ENCODE results near the gene PEAK1.

PEAK1 gene

GRCh38 chr15:77457905-77458265, 38.0 kb upstream of the PEAK1 start:
- TF ChIP-seq, protein P1, sequence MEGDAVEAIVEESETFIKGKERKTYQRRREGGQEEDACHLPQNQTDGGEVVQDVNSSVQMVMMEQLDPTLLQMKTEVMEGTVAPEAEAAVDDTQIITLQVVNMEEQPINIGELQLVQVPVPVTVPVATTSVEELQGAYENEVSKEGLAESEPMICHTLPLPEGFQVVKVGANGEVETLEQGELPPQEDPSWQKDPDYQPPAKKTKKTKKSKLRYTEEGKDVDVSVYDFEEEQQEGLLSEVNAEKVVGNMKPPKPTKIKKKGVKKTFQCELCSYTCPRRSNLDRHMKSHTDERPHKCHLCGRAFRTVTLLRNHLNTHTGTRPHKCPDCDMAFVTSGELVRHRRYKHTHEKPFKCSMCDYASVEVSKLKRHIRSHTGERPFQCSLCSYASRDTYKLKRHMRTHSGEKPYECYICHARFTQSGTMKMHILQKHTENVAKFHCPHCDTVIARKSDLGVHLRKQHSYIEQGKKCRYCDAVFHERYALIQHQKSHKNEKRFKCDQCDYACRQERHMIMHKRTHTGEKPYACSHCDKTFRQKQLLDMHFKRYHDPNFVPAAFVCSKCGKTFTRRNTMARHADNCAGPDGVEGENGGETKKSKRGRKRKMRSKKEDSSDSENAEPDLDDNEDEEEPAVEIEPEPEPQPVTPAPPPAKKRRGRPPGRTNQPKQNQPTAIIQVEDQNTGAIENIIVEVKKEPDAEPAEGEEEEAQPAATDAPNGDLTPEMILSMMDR (conservative IDR thresholded peaks at IDR 0.05; ENCODE audit: low read depth, low read length), result no peak
- H3K4me3 ChIP-seq (ENCODE audit: low read length), result no peak overlapping the region
- no peak for DNase-seq (ENCODE audit: low read depth)

- TF ChIP-seq, protein P1 (conservative IDR thresholded peaks at IDR 0.05; ENCODE audit: low read depth, low read length), result no peak
- DNase-seq (ENCODE audit: low read depth), result no peak
These were observed 37.4 kb upstream of the PEAK1 start for GRCh38 chr15:77457191-77457904.

GRCh38 chr15:77456746-77457145, 36.8 kb upstream of the PEAK1 start:
- TF ChIP-seq, protein P1 (conservative IDR thresholded peaks at IDR 0.05; ENCODE audit: low read depth, low read length), result no peak
- DNase-seq (ENCODE audit: low read depth), result no peak
- H3K4me3 ChIP-seq (ENCODE audit: low read length), result no peak overlapping the region

More at GRCh38 chr15:77457191-77457904, 37.4 kb upstream of the PEAK1 start:
- H3K4me3 ChIP-seq (ENCODE audit: low read length), result no peak overlapping the region

DNA sequence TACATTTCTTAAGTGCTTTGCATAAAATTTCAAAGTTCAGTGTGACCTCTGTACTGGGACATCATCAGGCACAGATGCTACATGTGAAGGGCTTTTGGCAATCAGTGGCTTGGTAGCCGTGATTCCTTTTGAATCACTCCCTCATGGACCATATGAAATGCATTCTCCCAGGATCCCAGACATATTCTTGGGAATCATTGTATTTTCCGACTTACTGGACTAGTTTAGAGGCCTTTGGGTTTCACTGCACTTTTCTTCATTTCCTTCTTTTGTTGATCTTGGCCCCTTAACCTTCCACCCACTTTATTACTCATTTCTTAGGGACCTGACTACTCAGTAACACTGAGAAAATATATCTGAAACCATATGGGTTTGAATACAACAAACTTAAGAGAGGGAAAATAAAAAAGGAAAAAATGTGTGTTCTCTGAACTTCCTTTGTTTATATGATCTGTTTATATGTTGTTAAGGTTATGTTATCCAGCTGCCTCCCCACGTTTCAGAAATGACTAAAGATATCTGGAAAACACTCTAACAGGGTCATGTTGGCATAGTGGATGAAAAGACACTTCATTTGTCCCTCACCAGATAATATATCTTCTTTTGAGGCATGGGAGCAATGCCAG, 35.9 kb upstream of the PEAK1 start:
- H3K4me3 ChIP-seq (ENCODE audit: low read length), result no peak overlapping the region
- DNase-seq (ENCODE audit: low read depth), result no peak
- TF ChIP-seq, protein P1 (conservative IDR thresholded peaks at IDR 0.05; ENCODE audit: low read depth, low read length), result no peak

DNA sequence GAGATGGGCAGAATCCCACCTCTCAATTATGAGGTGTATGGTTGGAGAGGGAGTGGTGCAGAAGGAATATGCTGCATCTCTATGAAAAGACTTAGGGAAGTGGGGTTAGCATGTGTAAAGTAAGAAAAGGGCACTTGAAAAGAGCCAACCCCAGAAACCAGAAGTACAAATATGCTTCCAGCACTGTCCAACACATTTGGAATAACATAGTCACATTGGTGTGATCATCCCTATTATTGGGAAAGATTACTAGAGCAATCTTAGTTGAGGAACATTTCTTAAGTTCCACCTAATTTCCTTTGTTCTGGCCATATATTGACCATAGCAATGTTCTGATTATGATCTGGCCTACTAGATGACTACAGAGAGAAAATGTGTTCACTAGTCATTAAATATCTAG, 35.0 kb upstream of the PEAK1 start:
- no peak for DNase-seq (ENCODE audit: low read depth)
- H3K4me3 ChIP-seq (ENCODE audit: low read length), result no peak overlapping the region
- TF ChIP-seq, protein P1 (conservative IDR thresholded peaks at IDR 0.05; ENCODE audit: low read depth, low read length), result no peak

DNA sequence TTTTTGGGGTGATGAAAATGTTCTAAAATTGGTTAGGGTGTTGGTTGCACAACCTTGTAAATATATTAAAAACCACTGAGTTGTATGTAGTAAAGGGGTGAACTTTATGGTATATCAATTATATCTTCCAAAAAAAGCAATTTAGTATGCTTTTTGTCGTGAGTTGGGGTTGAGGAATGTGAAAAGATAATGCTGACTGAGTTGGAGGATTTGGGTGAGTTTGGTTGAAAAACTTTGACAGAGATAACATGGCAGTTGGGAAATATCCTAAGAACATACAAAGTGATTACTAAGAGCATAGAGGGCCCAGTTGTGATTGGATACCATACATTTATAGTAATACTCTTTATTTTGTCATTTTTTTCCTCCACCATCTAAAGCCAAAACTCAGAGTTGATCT, 34.4 kb upstream of the PEAK1 start:
- no peak for DNase-seq (ENCODE audit: low read depth)
- H3K4me3 ChIP-seq (ENCODE audit: low read length), result no peak overlapping the region
- TF ChIP-seq, protein P1 (conservative IDR thresholded peaks at IDR 0.05; ENCODE audit: low read depth, low read length), result no peak

DNA sequence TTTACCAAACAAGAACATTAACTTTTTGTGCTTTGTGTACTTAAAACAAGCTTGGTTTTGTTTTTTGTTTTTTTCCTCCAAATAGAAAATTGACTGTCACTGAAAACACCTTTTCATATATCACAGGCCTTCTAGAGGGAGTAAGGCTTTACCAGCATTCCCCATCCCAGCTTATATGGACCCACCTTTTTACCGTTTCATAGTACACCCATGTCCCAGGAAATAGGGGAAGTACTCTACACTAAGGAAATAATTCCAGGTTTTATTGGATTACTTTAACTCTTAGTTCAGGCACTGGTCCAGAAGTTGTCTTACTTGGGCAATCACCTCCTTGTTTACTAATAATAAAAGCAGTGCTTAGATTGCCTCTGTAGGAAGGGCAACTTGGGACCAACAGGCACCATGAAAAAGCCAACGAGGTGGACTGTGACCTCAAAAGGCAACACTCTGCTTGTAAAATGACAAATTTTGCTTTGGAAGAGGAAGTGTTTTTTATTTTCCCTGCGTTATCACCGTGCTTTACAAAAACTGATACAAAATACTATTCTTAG, 27.0 kb upstream of the PEAK1 start:
- H3K4me3 ChIP-seq (ENCODE audit: low read length), result no peak overlapping the region
- TF ChIP-seq, protein P1 (conservative IDR thresholded peaks at IDR 0.05; ENCODE audit: low read depth, low read length), result no peak
- DNase-seq (ENCODE audit: low read depth), result no peak
